SK-N-DZ (cell line): ENCODE results near the gene FARSA.
A peak's percentile ranks its signal among the peaks of the same experiment; 100 is the strongest.
"Not testable (repeated sequence)": the region's sequence is repeated elsewhere in the genome, so short reads cannot be mapped to it uniquely, and the experiment has no call there.

Source experiments
- DNase-seq: peaks from one replicate; pipeline ENCODE4 v3.0.0-alpha.2; 2015; ENCODE audit warnings: low spot score

The FARSA gene

DNA sequence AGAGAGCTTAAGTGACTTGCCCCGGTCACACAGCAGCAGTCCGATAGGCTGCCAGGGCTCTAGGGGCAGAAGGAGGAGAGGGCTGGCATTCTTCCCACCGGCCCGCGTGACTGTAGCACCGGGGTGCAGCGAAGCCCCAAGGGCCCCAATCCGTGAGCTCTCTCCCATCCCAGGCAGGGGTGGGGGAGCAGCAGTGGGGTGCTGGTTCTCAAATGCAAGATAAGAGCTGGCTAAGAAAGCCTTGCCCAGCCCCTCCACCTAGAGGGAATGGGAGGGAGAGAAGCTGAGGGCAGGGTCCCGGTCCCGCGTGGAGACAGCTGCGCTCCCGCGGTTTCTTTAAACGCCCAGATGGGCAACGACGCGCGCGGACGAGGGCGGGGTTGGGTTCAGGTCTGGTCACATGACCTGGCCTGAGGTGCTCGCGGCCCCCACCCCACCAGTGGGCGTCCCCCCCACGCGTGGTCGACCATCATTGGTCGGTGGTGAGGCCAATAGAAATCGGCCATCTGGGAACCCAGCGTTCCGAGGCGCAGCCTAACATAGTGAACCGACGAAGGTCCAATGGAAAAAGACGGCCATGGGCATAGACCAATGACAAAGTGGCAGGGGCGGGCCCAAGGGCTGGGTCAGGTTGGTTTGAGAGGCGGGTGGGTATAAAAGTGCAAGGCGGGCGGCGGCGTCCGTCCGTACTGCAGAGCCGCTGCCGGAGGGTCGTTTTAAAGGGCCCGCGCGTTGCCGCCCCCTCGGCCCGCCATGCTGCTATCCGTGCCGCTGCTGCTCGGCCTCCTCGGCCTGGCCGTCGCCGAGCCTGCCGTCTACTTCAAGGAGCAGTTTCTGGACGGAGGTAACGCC is 4.6 kb upstream of the FARSA start, which contains the start of gene CALR:
Gene CALR (plus strand): TSS at position 683 of the 852 bp plus-strand sequence. CDS start 71 bp downstream, at position 754.
- peak; percentile 99 for DNase-seq

DNA sequence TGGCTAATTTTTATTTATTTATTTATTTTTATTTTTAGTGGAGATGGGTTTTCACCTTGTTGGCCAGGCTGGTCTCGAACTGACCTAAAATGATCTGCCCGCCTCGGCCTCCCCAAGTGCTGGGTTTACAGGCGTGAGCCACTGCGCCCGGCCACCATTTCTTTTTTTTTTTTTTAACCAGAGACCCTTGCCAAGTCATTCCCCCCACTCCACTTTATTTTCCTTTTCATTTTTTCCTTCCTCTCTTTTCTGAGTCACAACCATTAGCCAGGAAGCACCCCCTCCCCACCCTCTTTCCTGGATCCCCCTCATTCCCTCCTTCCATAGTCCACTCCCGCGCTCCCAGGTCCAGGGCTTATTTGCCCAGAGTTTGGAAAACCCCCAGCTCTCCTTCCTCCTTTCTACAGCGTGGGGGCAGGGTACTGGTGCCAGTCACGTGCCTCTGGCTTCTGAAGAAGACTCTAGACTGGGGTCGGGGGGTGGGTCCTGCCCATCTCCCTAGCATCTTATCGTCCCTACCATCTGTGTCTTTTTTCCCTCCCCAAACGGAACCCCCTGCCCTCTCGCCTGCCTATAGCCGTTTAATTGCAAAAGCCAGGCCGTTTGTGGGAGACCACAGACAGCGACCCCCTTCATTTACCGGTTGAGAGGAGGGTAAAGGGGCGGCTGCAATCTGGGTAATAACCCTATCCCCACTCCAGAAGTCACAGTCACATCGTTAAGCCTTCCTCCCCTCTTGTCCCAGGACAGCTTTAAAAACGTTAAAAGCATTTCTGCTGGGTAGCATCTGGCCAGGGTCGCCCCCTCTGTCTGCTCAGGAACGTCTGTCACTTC is 3.8 kb upstream of the FARSA start:
- DNase-seq = peak; percentile 42

DNA sequence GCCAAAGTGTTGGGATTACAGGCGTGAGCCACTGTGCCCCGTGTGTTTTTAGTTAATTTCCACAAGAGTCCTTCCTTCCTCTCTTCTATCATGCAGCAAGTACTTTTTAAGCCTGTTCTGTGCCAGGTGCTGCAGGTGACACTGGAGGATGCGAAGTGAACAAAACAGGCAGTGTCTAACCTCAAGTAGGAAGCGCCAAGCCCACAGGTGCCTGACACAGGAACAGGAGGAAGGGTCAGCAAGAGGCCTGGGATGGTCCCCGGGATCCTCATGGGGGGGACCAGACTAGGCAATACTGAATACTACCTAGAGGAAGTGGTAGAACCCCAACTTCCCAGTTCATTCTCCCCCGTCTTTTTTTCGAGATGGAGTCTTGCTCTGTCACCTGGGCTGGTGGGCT is 3.1 kb upstream of the FARSA start:
- DNase-seq = no peak

DNA sequence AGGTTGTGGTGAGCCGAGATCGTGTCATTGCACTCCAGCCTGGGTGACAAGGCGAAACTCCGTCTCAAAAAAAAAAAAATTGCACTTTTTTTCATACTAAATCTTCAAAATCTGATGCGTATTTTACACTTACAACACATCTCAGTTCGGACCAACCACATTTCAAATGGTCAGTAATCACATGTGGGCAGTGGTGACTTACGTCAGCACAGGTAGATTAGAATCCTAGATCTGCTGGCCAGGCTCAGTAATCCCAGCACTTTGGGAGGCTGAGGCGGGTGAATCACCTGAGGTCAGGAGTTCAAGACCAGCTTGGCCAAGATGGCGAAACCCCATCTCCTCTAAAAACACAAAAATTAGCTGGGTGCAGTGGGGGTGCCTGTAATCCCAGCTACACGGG is 1.6 kb upstream of the FARSA start:
- DNase-seq = no peak

DNA sequence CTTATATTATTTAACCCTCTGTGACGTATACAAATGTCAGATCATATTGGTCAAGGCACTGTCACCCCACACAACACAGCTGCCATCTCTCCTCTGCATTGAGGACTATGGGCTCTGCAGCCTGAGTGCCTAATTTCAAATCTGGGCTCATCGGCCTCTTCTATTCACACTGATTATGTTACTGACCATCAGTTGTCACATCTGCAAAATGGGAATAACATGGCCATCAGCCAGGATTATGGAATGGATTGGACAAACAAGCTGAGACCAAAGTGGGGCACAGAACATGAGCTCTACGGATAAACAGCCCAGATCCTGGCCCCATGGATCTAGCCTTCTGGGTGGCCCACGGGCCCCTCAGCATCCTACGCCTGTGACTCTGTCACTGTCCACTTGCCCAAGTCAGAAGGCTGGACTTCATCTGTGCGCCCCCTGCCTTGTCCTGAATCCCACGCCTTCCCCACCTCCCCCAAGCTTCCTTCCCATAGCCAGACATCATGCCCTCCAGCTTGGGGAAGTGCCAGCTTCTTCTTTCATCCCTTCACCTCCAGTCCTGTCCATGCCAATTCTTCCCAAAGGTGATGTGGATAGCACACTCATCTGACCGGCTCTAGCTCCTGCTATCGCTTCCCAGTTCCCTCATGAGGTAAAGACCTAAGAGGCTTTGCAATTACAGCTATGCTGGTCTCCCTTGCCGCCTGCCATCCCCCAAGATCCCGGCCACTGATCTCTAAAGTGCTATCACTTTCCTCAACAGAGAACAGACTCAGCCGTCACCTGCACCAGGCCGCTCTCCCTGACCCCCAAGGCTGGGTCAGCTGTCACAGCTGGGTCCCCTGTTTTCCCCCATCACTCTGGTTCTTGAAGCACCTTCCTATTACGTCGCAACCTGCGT is 872 bp downstream of the FARSA start:
- DNase-seq = no peak

DNA sequence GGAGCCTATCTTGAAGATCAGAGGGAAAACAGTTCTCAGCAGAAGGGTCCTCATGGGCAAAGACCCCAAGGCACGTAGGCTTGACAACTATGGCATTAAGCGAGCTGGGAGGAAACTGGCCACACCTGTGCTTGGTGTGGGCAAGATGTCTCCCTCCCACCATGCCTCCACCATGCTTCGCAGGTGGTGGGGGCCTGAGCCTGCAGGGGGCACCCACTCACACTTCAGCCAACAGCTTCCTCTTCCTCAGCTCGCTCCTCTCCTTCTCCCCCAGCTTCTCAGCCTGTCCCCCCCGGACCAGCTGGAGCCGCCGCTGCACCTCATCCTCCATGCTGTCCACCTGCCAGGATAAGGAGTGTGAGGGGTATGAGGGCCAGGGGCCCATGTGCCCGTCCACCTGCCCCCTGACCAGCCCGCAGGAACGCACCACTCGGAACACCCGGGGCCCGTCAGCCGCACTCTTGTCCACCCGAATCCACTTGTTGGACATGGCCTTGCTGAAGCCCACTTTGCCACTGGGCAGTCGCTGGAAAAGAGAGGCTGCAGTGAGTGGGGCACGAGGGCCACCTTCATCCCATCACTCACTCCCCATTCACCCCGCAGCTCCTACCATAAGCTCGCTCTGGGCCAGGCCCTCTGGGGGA is 3.4 kb downstream of the FARSA start:
- no peak for DNase-seq

GRCh38 chr19:12924621-12925310 is 8.7 kb downstream of the FARSA start:
- no peak for DNase-seq

DNA sequence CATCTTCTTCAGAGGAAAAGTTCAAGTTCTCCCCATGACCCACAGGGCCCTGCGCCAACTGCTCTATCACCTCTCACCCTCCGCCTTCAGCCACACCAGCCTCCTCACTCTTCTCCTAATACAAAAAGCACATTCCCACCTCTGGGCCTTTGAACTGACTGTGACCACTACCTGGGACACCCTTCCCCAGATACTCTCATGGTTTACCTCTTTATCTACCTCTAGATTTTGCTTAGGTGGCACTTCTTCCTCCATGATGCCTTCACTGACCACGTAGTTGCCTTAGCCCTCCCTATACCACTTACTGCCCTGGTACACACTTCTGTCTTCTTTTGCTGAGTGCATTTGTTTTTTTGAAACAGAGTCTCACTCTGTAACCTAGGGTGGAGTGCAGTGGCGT is 10.6 kb downstream of the FARSA start:
- no peak for DNase-seq

DNA sequence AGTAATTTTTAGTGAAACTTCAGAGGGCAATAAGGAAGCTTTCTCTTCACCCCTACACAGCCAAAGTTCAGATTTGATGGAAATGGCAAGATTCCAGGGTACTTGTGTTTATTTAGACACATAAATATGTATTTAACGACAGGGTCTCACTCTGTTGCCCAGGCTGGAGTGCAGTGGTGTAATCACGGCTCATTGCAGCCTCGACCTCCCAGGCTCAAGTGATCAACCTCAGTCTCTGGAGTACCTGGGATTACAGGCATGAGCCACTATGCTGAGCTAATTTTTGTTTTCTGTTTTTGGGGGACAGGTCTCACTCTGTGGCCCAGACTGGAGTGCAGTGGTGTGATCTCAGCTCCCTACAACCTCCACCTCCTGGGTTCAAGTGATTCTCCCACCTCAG is 12.5 kb downstream of the FARSA start:
- no peak for DNase-seq

- DNase-seq = no peak
Measured at GRCh38 chr19:12918253-12918652, 15.3 kb downstream of the FARSA start.

- not testable (repeated sequence) for DNase-seq
Measured at GRCh38 chr19:12915860-12916259, 17.7 kb downstream of the FARSA start.

- no peak for DNase-seq
Measured at GRCh38 chr19:12913851-12914690, 19.4 kb downstream of the FARSA start.

DNA sequence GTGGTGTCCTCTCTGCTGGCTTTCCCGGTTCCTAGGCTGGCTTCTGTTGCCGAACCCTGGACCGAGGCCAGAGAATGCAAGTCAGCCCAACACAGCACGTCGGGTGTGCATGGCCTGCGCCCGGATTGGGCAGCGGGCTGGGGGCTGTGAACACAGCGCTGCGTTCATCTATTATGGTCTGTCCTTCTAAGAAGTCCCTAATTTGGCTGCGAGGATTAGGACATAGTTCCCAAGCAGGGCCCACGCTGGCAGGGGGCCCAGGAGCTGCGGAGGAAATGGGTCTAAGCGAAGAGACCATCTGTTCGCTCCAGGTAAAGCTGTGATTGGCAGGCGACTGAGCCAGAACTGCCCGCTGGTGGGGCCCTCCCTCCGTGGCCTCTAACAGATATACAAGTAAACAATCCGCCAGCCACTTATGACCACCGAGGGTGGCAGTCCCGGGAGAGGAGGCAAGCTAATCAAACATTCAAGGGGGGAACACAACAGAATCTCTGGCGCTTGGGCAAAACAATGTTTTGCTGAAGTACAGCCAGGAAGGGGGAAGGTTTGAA is 20.4 kb downstream of the FARSA start:
- peak; percentile 41 for DNase-seq

- no peak for DNase-seq
Measured at GRCh38 chr19:12912571-12912970, 20.9 kb downstream of the FARSA start.

DNA sequence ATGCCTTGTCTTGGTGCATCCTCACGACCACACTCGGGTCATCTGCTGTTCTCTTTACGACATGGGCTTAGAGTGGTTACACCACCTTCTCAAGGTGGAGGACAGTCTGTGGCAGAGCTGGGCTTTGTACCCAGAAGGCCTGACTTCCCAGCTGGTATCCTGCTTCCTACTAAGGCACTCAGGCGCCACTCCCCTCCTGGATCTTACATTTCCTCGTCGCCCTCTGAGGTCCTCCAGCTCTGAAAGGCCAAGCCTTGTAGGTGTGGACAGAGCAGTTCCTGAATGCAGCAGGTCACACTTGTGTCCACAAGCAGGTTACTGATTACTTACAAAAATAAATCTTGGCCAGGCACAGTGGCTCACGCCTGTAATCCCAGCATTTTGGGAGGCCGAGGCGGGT is 26.3 kb downstream of the FARSA start:
- no peak for DNase-seq

DNA sequence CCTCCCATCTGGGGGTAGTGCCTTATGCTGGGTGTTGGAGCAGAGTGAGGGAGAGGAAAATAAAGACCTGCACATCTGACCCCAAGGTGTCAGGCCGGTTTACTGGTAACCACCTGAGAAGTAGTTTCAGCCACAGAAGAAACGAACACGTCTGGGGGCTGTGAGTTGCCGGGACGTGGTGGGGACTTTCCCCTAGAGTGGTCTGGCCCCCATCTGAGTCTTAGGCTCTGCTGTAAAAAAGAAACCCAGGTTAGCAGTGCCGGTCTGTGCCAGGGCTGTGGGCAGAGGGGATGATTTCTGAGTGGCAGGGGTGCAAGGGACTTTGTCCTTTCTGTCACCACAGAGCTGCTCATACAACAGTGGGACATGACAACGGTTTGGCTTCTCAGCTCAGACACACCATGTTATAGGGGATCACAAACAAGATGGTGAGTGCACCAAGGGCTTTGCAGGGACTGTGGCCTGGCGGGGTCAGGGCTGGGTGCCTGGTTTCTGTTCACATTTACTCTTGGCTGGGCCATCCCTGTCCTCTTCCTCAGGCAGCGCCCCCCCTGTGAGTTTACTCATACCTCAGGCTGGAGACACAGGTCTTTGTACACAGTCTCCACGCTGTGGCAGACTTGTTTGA is 33.5 kb downstream of the FARSA start:
- DNase-seq = no peak

DNA sequence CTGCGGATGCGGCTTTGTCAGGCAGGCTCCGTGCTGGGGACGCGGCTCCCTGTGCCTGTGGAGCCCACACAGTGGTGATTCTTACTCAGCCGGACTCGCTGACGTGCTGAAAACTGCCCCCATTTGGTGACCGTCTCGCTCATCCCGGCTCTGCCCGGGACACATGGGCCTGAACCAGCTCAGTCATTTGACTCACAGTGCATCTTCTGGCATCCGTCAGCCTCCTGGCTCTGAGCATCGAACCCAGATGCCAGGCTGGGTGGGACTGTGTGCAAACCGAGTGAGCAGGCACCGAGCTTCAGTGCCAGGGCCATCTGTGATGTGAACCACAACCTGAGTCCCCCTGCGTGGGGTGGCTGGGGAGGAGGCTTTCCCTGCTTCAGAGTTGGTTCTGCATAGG is 37.1 kb downstream of the FARSA start:
- DNase-seq = no peak

- no peak for DNase-seq
Measured at GRCh38 chr19:12893582-12893981, 39.9 kb downstream of the FARSA start.

- DNase-seq = no peak
Measured at GRCh38 chr19:12891553-12892021, 41.9 kb downstream of the FARSA start.
